Measurements from ENCODE around the gene CFAP221. TPM values are rescaled to one million over a fixed set of nuclear protein-coding genes. Genes with fewer than 3 reads are reported as not detected.

The CFAP221 gene
- total RNA-seq, 1 donor from 2014 or later = 0.61 TPM

DNA sequence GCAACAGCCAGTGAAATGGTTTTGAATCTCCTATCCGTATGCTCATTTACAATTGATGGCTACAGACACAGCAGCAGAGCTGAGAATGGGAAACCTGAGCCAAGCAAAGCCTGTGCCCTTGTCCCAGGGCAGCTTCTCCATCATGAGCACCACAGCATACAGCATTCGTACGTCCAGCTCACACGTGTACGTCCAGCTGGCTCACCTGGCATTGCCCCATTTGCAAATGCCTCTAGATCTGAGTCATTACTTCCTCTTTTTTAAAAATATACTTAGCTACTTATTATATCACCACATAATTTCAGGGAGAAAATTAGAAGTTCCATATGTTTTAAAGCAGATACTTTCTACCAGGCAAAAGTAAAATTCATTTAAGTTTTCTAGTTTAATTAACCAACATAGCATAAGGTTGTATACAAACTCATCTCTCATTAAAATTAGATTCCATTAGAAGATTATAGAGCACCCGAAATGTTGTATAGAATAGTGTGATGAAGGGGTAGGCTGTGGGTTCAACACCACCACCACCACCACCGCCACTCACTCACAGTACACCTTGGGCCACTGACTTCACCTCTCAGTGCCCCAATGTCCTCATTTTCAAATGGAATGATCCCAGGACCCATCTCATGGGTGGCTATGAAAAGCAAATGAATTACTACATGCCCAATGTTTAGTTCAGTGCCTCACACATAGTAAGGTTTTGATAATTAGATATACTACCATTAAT is 103.4 kb downstream of the CFAP221 start:
- no peak for FAIRE-seq
- no peak for TF ChIP-seq EZH2 (IDR thresholded peaks at IDR 0.05; ENCODE audit: insufficient read depth, low read length)
- TF ChIP-seq, protein P1, sequence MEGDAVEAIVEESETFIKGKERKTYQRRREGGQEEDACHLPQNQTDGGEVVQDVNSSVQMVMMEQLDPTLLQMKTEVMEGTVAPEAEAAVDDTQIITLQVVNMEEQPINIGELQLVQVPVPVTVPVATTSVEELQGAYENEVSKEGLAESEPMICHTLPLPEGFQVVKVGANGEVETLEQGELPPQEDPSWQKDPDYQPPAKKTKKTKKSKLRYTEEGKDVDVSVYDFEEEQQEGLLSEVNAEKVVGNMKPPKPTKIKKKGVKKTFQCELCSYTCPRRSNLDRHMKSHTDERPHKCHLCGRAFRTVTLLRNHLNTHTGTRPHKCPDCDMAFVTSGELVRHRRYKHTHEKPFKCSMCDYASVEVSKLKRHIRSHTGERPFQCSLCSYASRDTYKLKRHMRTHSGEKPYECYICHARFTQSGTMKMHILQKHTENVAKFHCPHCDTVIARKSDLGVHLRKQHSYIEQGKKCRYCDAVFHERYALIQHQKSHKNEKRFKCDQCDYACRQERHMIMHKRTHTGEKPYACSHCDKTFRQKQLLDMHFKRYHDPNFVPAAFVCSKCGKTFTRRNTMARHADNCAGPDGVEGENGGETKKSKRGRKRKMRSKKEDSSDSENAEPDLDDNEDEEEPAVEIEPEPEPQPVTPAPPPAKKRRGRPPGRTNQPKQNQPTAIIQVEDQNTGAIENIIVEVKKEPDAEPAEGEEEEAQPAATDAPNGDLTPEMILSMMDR (IDR thresholded peaks at IDR 0.05; ENCODE audit: insufficient read depth, low read depth, low read length) = no peak

GRCh38 chr2:119649364-119649917 is 105.2 kb downstream of the CFAP221 start:
- no peaks in the 10 kb centered on the region for H3K36me3 ChIP-seq (ENCODE audit: insufficient read depth, low read length)
- no peak overlapping the region for H3K4me3 Mint-ChIP-seq (ENCODE audit: unreplicated experiment)
- H2AFZ ChIP-seq (ENCODE audit: low read depth, low read length) = no peak overlapping the region
- H3K27ac ChIP-seq (ENCODE audit: low read depth, low read length) = no peak overlapping the region
- no peak overlapping the region for H3K9ac ChIP-seq (ENCODE audit: low read length)
- H3K27me3 ChIP-seq (ENCODE audit: insufficient read depth, low read length) = peaks cover 2% of the 10 kb centered on the region
- H3K4me1 Mint-ChIP-seq (ENCODE audit: low read depth, unreplicated experiment) = peaks cover 8% of the 10 kb centered on the region
- H3K36me3 Mint-ChIP-seq (ENCODE audit: low read depth, unreplicated experiment) = peaks cover 3% of the 10 kb centered on the region
- FAIRE-seq (no peak), DNase-seq (ENCODE audit: low read depth) (peak; percentile 50)
- no peak overlapping the region for H3K27ac Mint-ChIP-seq (ENCODE audit: unreplicated experiment)
- peaks cover 6% of the 10 kb centered on the region for H3K9me3 ChIP-seq (ENCODE audit: insufficient read depth, low read depth, low read length)
- no peak overlapping the region for H3K4me2 ChIP-seq (ENCODE audit: low read length)
- peaks cover 7% of the 10 kb centered on the region for H3K27me3 Mint-ChIP-seq (ENCODE audit: low read depth, unreplicated experiment)
- no peak overlapping the region for H3K4me3 ChIP-seq (ENCODE audit: insufficient read depth, low read depth, low read length)
- H4K20me1 ChIP-seq (ENCODE audit: insufficient read depth, low read length) = no peaks in the 10 kb centered on the region
- peaks cover 9% of the 10 kb centered on the region for H3K4me1 ChIP-seq (ENCODE audit: insufficient read depth, low read length)
- H3K79me2 ChIP-seq (ENCODE audit: insufficient read depth, low read length) = no peaks in the 10 kb centered on the region
- peaks cover 2% of the 10 kb centered on the region for H3K9me3 Mint-ChIP-seq (ENCODE audit: unreplicated experiment)
- TF ChIP-seq EZH2 (IDR thresholded peaks at IDR 0.05; ENCODE audit: insufficient read depth, low read length) = no peak
- TF ChIP-seq, protein P1 (IDR thresholded peaks at IDR 0.05; ENCODE audit: insufficient read depth, low read depth, low read length) = no peak

More for the DNA sequence above, 103.4 kb downstream of the CFAP221 start:
- Histone ChIP-seq H3K36me3 (ENCODE audit: insufficient read depth, low read length) (no peaks in the 10 kb centered on the region), H3K4me3 (ENCODE audit: insufficient read depth, low read depth, low read length) (no peak overlapping the region), H3K27ac (ENCODE audit: low read depth, low read length) (no peak overlapping the region), H3K79me2 (ENCODE audit: insufficient read depth, low read length) (no peaks in the 10 kb centered on the region), H2AFZ (ENCODE audit: low read depth, low read length) (no peak overlapping the region), H3K27me3 (ENCODE audit: insufficient read depth, low read length) (no peaks in the 10 kb centered on the region), H4K20me1 (ENCODE audit: insufficient read depth, low read length) (no peaks in the 10 kb centered on the region), H3K4me1 (ENCODE audit: insufficient read depth, low read length) (peaks cover 9% of the 10 kb centered on the region), H3K9me3 (ENCODE audit: insufficient read depth, low read depth, low read length) (peaks cover 6% of the 10 kb centered on the region), H3K9ac (ENCODE audit: low read length) (no peak overlapping the region), H3K4me2 (ENCODE audit: low read length) (no peak overlapping the region)
- H3K36me3 Mint-ChIP-seq (ENCODE audit: low read depth, unreplicated experiment) = peaks cover 3% of the 10 kb centered on the region
- H3K27ac Mint-ChIP-seq (ENCODE audit: unreplicated experiment) = no peak overlapping the region
- no peak overlapping the region for H3K4me3 Mint-ChIP-seq (ENCODE audit: unreplicated experiment)
- H3K4me1 Mint-ChIP-seq (ENCODE audit: low read depth, unreplicated experiment) = peaks cover 8% of the 10 kb centered on the region
- H3K9me3 Mint-ChIP-seq (ENCODE audit: unreplicated experiment) = peaks cover 2% of the 10 kb centered on the region
- peaks cover 7% of the 10 kb centered on the region for H3K27me3 Mint-ChIP-seq (ENCODE audit: low read depth, unreplicated experiment)
- peak; percentile 83 for DNase-seq (ENCODE audit: low read depth)

DNA sequence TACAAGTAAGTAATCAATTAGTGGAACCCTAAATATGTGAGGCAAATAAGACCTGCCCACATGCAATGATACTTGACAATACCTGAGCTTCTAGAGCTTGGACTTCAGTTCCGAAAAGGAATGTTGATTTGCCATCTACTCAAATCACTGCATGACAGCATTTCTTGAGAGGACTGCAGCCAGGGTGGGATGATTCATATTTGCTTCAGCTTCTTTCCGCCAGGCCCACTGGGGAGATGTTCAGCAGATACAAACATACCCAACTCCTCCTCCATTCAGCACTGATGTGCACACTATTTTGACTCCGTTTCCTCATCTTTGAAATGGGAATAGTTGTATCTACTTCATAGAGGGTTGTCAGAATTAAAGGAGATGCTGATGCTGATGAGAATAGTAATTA is 106.0 kb downstream of the CFAP221 start:
- H3K9me3 Mint-ChIP-seq (ENCODE audit: unreplicated experiment) = peaks cover 2% of the 10 kb centered on the region
- Histone ChIP-seq H3K4me1 (ENCODE audit: insufficient read depth, low read length) (peaks cover 7% of the 10 kb centered on the region), H3K4me3 (ENCODE audit: insufficient read depth, low read depth, low read length) (no peak overlapping the region), H2AFZ (ENCODE audit: low read depth, low read length) (no peak overlapping the region), H3K27ac (ENCODE audit: low read depth, low read length) (no peak overlapping the region), H3K79me2 (ENCODE audit: insufficient read depth, low read length) (no peaks in the 10 kb centered on the region), H3K9ac (ENCODE audit: low read length) (no peak overlapping the region), H3K36me3 (ENCODE audit: insufficient read depth, low read length) (no peaks in the 10 kb centered on the region), H3K9me3 (ENCODE audit: insufficient read depth, low read depth, low read length) (peaks cover 6% of the 10 kb centered on the region), H4K20me1 (ENCODE audit: insufficient read depth, low read length) (no peaks in the 10 kb centered on the region), H3K4me2 (ENCODE audit: low read length) (no peak overlapping the region), H3K27me3 (ENCODE audit: insufficient read depth, low read length) (peaks cover 2% of the 10 kb centered on the region)
- peaks cover 8% of the 10 kb centered on the region for H3K4me1 Mint-ChIP-seq (ENCODE audit: low read depth, unreplicated experiment)
- no peak for FAIRE-seq
- TF ChIP-seq, protein P1 (IDR thresholded peaks at IDR 0.05; ENCODE audit: insufficient read depth, low read depth, low read length) = no peak
- no peak for TF ChIP-seq EZH2 (IDR thresholded peaks at IDR 0.05; ENCODE audit: insufficient read depth, low read length)
- H3K36me3 Mint-ChIP-seq (ENCODE audit: low read depth, unreplicated experiment) = peaks cover 3% of the 10 kb centered on the region
- peak; percentile 29 for DNase-seq (ENCODE audit: low read depth)
- H3K4me3 Mint-ChIP-seq (ENCODE audit: unreplicated experiment) = no peak overlapping the region
- H3K27ac Mint-ChIP-seq (ENCODE audit: unreplicated experiment) = no peak overlapping the region
- peaks cover 10% of the 10 kb centered on the region for H3K27me3 Mint-ChIP-seq (ENCODE audit: low read depth, unreplicated experiment)

All from astrocyte (in vitro differentiated cells and primary cell).